ENCODE measurements around the gene OR10G8.
"Not testable (repeated sequence)": the region's sequence is repeated elsewhere in the genome, so short reads cannot be mapped to it uniquely, and the experiment has no call there.

OR10G8 gene, protein sequence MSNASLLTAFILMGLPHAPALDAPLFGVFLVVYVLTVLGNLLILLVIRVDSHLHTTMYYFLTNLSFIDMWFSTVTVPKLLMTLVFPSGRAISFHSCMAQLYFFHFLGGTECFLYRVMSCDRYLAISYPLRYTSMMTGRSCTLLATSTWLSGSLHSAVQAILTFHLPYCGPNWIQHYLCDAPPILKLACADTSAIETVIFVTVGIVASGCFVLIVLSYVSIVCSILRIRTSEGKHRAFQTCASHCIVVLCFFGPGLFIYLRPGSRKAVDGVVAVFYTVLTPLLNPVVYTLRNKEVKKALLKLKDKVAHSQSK

DNA sequence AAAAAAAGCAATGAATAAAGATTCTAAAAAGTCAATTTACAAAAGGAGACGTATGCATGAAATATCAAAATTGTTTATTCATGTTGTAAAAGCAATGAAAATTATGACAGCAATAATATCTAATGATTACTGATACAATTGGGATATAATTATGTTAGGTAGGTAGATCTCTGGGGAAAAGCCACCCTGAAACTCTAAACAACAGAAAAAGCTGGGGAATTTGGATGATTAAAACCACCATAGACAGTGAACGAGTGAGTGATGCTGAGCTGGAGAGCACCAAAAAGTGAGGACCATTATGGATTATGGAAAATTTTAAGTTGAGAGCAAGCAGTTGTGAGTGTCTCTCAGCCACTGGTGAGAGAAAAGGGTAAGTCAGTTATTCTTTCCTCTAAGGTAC lies at the start of gene OR10G8:
Gene OR10G8, plus strand, starts transcription at position 301 of the 400 bp plus-strand sequence. CDS start 2,825 bp downstream, outside the sequence.
- no peak for DNase-seq (ENCODE audit: low spot score)

GRCh38 chr11:123977731-123978347 lies 48.8 kb upstream of the OR10G8 start, which contains the start of gene OR10S1:
Gene OR10S1, minus strand, starts transcription at chr11:123977781. Its CDS starts 117 bp downstream, at chr11:123977664.
- DNase-seq (ENCODE audit: low spot score) = no peak

GRCh38 chr11:123979311-123979710 lies 47.3 kb upstream of the OR10G8 start:
- DNase-seq (ENCODE audit: low spot score) = no peak

- no peak for DNase-seq (ENCODE audit: low spot score)
Measured at GRCh38 chr11:123995119-123995518, 31.5 kb upstream of the OR10G8 start, which contains the start of gene OR10G6. Gene OR10G6, minus strand, starts transcription at chr11:123995161. Its CDS starts 0 bp downstream, at chr11:123995161.

DNA sequence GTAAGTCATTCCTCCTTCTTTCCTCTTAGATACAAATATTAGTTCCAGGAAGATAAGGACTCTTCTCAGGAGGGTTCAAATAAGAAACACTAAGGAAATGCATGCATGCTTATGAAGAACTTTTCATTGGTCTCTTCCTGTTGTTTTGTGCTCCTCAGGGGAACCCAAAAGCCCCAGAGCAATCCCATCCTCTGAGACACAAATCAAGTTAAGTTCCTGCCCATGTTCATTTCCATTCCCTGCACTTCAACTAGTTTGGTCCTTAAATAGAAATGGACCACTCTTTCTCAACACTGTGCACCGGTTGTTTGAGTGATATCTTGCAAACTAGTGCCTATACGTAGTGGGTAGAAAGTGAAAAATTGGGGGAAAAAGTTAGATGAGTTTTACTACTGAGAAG lies 13.9 kb upstream of the OR10G8 start, which contains the start of gene OR10G4:
Gene OR10G4, plus strand, starts transcription at position 301 of the 400 bp plus-strand sequence. CDS start 2,578 bp downstream, outside the sequence.
- DNase-seq (ENCODE audit: low spot score) = no peak

- DNase-seq (ENCODE audit: low spot score) = not testable (repeated sequence)
Measured at GRCh38 chr11:124015837-124016236, 10.8 kb upstream of the OR10G8 start.

GRCh38 chr11:124036666-124037065 lies 10.1 kb downstream of the OR10G8 start:
- no peak for DNase-seq (ENCODE audit: low spot score)

GRCh38 chr11:124039557-124039956 lies 13.0 kb downstream of the OR10G8 start:
- no peak for DNase-seq (ENCODE audit: low spot score)

DNA sequence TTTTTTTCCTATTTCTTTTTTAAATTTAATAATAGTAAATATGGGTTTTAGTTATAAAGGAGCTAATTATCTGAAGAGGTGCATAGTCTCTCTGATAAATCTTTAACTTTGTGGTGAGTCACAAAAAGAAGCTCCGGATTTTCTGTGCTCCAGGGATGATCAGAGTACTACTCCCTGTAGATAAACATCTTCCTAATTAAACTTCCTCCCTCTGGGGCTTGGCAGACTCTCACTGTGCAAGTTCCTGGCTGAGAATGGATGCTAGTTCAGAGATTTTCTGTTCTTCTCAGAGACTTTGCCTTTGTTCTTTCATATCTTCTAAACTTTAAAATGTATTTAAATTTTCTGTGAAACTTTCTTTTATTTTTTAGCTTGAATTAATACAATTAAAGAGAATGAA lies 14.7 kb downstream of the OR10G8 start, which contains the start of gene OR10G7:
Gene OR10G7, minus strand, starts transcription at position 72 of the 400 bp plus-strand sequence. CDS start 2,324 bp downstream, outside the sequence.
- DNase-seq (ENCODE audit: low spot score) = no peak

DNA sequence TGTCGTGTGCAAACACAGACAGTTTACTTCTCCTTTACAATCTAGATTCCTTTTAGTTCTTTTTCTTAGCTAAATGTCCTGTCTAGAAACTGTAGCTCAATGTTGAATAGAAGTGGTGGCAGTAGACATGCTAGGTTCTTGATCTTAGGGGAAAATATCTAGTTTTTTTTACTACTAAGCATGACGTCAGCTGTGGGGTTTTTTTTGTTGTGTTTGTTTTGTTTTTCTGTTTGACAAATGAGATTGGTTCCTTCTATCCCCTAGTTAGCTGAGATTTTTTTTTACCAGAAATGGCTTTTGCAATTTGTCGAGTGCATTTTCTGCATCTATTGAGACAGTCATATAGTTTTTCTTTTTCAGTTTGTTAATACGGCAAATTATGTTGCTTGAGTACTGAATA lies 16.8 kb downstream of the OR10G8 start:
- no peak for DNase-seq (ENCODE audit: low spot score)

GRCh38 chr11:124050748-124051147 lies 24.1 kb downstream of the OR10G8 start:
- DNase-seq (ENCODE audit: low spot score) = no peak

DNA sequence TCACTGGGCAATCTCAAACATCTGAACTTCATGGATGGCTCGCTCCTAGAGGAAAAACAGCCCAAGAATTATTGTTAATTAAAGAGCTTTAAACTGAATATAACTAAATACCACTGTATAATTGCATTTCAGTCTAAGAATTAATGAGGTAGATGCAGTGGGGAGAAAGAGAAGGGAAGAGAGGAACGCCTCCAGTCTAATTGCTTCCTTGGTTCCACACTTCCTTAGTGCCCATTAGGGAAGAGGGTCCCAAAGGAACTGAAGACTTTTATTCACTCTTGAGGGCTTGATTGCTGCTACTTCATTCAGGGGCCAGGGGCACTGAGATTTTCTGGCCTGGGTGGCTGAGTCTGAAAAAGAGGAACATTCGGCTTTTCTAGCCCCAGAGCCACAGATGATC lies 26.4 kb downstream of the OR10G8 start:
- DNase-seq (ENCODE audit: low spot score) = no peak

- DNase-seq (ENCODE audit: low spot score) = no peak
Measured at GRCh38 chr11:124068601-124069110, 42.1 kb downstream of the OR10G8 start.

DNA sequence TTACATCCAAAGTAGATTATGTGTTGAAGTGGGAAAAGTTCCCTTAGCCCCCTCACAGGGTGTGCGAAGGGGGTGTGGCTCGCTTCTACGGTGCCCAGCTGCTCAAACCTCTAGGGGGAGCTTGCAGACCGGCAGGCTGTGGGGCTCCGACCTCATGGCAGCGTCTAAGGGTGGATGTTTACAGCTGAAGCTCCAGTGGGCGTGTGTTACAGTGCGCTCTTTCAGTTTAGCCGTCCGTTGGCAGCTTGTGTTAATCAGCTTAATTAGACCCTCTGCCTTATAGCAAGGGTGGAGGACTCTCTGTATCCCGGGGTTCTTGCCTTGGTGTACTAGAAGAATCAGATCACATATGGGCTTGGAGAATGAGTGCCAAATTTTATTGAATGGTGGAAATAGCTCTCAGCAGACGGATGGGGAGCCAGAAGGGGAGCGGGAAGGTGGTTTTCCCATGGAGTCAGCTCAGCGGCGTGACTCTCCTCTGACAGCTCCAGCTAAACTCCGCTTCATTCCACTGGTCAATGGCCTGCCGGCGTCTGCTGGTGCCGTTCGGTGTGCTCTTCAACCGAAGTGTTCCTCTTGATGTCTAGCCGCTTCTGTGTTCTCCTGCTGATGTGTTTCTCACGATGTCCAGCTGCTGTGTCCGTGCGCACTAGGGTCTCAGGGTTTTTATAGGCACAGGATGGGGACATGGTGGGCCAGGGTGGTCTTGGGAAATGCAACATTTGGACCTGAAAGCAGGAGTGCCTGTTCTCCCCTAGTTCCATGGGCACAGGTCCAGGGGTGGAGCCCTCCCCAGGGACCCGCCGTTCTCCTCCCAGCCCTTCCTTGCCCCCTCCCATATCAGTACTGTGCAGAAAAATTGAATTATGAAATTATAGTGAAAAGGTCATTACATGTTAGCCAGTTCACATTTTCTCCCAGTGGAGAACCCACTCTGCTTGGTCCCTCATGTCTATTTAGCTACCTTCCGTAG lies 43.1 kb downstream of the OR10G8 start:
- no peak for DNase-seq (ENCODE audit: low spot score)

DNA sequence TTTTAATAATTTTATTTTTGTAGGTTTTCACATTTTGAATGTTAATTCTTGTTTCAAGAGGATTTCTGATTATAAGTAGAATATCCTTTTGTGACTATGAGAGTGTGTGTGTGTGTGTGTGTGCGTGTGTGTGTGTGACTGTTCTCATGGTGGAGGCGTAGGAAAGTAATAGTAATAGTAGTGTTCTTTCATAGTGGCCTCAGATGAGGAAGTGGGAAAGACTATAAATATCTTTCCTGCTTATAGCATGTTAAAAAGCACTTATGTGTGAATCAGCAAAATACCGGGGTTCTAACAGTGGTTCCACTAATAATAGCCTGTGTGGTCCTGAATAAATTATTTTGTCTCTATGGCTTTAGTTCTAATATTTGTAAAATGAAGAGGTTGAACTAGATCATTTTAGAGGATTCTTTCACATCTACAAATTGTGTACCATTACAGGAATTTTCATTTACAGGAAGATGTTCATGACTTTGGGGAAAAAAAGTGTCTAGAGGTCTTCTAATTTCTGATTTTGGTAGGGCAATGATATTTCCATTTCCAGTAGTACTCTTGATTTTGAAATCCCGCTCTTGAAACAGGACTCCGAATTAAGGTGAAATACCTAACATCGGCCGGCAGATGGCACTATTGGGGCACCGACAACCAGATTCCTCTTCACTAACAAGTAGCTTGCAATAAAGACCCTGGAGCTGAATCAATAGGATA lies 44.5 kb downstream of the OR10G8 start:
- DNase-seq (ENCODE audit: low spot score) = peak; percentile 74

DNA sequence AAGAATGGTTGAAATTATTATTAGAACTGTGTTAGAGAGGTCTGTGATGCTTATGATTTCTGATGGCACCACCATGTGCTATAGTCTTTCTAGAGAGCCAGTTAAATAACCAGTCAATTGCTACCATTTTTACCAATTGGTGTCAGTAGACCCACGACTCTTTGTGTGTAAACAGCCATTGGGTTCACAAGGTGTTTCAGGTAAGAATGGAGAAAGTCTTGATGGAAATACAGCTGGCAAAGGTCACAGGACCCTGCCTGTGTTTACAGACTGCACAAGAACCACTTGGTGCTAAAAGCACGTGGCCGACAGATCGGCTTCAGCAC lies 45.0 kb downstream of the OR10G8 start:
- no peak for DNase-seq (ENCODE audit: low spot score)

GRCh38 chr11:124072147-124072546 lies 45.5 kb downstream of the OR10G8 start:
- DNase-seq (ENCODE audit: low spot score) = no peak

DNA sequence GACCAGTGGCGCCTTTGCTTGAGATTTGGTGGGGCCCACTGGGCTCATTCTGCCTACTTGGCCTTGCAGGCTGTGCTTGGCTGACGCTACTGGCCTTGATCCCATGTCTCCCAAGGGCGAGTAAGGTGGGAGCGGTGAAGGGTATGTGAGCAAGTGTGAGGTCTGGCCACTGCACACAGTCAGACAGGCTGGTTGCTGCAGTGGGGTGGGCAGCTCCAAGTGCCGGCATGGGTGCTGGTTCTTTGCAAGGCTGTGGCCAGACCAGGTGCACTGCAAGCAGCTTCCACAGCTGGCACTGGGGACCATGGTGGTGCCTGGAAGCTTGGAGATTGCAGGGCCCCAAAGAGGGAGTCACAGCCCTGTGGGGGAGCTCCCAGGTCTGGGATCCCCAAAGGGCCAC lies 48.0 kb downstream of the OR10G8 start:
- DNase-seq (ENCODE audit: low spot score) = no peak

GRCh38 chr11:124075492-124075840 lies 48.9 kb downstream of the OR10G8 start:
- no peak for DNase-seq (ENCODE audit: low spot score)

DNA sequence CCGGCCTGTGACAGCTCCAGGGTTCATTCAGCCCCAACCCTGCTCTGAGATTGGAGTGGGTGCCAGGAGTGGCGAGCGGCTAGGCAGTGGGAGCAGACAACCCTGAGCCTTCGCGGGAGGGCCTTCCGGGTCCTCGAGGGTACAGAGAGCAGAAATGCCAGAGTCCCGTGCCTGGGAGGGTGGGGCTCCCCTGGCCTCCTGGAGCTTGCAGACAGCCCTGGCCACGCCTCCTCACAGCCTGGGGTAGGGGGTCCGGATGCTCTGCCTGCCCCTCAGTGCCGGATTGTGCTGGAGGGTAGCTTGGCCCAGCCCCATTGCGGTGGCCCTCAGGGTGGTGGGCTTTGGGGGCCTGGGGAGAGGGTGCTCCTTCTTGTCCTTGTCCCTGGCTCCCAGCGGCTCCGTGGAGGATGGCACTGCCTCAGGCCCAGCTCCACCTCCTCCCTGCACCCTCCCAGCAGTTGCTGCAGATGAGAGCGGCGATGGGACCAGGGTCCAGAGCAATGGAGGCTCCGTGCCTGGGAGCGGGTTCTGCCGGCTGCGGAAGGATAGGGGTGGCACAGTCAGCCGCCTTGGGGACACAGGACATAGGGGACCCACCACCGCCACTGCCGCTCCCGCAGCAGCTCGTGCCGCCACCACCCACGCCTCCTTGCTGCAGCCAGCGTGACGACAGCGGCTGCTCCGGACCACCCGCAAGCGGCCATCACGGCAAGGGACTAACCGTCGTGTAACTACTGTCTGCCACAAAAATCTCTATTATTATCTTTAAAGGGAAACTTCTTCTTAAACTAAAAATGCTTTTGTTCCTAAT lies 49.4 kb downstream of the OR10G8 start:
- no peak for DNase-seq (ENCODE audit: low spot score)
